ENCODE data around the gene INPP5D.

- TF ChIP-seq CHD2 (IDR thresholded peaks at IDR 0.05; ENCODE audit: low read length, partially characterized antibody) (no peak), CTCF (IDR thresholded peaks at IDR 0.05) (no peak), RFX5 (IDR thresholded peaks at IDR 0.05) (no peak)
Measured at GRCh38 chr2:233203060-233203459, 142.9 kb downstream of the INPP5D start.

All from A549 (cell line).